Neural cell (in vitro differentiated cells): Measurements from ENCODE around the gene FHIT. TPM values are rescaled to one million over a fixed set of nuclear protein-coding genes. Genes with fewer than 3 reads are reported as not detected.

Source experiments
- H2AFZ ChIP-seq: fragments of 200-600, 300-800 bp; sonication (generic), shearing (Covaris generic); 2 replicates; pipeline ENCODE4 v1.6.0; 2014; ENCODE audit warnings: low read depth, mild to moderate bottlenecking, antibody characterized with exemption, low read length, moderate library complexity
- H3F3A ChIP-seq: fragments of 200-600 bp; shearing (Covaris generic); 2 replicates; pipeline ENCODE4 v1.6.1; 2016; ENCODE audit warnings: mild to moderate bottlenecking, moderate library complexity, mixed read lengths, antibody characterized with exemption, low read length; ENCODE audit not compliant: insufficient read depth, poor library complexity, severe bottlenecking
- H3K27ac ChIP-seq: fragments of 200-600, 300-800 bp; sonication (generic), shearing (Covaris generic); 2 replicates; pipeline ENCODE4 v1.5.1; 2014; ENCODE audit warnings: mild to moderate bottlenecking, low read length, moderate library complexity
- H3K27me3 ChIP-seq: fragments of 300-800, 200-600 bp; sonication (generic), shearing (Covaris generic); 2 replicates; pipeline ENCODE4 v1.6.0; 2014; ENCODE audit warnings: mild to moderate bottlenecking, low read depth, low read length, moderate library complexity; ENCODE audit not compliant: insufficient read depth
- H3K36me3 ChIP-seq: fragments of 300-800, 200-600 bp; sonication (generic), shearing (Covaris generic); 2 replicates; pipeline ENCODE4 v1.5.1; 2014; ENCODE audit warnings: mild to moderate bottlenecking, antibody characterized with exemption, low read length, moderate library complexity; ENCODE audit not compliant: insufficient read depth
- H3K4me2 ChIP-seq: fragments of 300-800, 200-600 bp; sonication (generic), shearing (Covaris generic); 2 replicates; pipeline ENCODE4 v1.6.0; 2014; ENCODE audit warnings: mild to moderate bottlenecking, low read length
- H3K4me3 ChIP-seq: fragments of 300-800, 200-600 bp; sonication (generic), shearing (Covaris generic); 2 replicates; pipeline ENCODE4 v1.5.1; 2014; ENCODE audit warnings: mild to moderate bottlenecking, low read length, moderate library complexity
- H3K79me2 ChIP-seq: fragments of 200-600 bp; shearing (Covaris generic); replicated peaks from 2 replicates; pipeline ENCODE4 v1.6.0; 2014; ENCODE audit warnings: mild to moderate bottlenecking, low read length, moderate library complexity; ENCODE audit not compliant: insufficient read depth
- H3K9ac ChIP-seq: fragments of 300-800, 200-600 bp; sonication (generic), shearing (Covaris generic); 2 replicates; pipeline ENCODE4 v1.6.1; 2016; ENCODE audit warnings: mild to moderate bottlenecking, low read length, mixed read lengths
- H3K9me2 ChIP-seq: fragments of 200-600 bp; shearing (Covaris generic); 2 replicates; pipeline ENCODE4 v1.6.1; 2016; ENCODE audit warnings: mild to moderate bottlenecking, low read length, mixed read lengths; ENCODE audit not compliant: insufficient read depth
- H3K9me3 ChIP-seq: fragments of 200-600, 300-800 bp; sonication (generic), shearing (Covaris generic); 2 replicates; pipeline ENCODE4 v1.6.1; 2016; ENCODE audit warnings: mild to moderate bottlenecking, mixed run types, low read length, moderate library complexity, mixed read lengths
- H4K20me1 ChIP-seq: fragments of 200-600 bp; shearing (Covaris generic); 2 replicates; pipeline ENCODE4 v1.6.1; 2016; ENCODE audit warnings: mild to moderate bottlenecking, mixed run types; ENCODE audit not compliant: insufficient read depth
- CTCF ChIP-seq: fragments of 450-650 bp; IDR thresholded peaks from 2 replicates; pipeline ENCODE4 v1.5.1; 2014; ENCODE audit warnings: antibody characterized with exemption, mild to moderate bottlenecking, moderate library complexity; ENCODE audit not compliant: poor library complexity, severe bottlenecking
- EP300 ChIP-seq: fragments of 450-650 bp; conservative IDR thresholded peaks from 2 replicates; pipeline ENCODE4 v1.6.1; 2014; ENCODE audit warnings: antibody characterized with exemption, mild to moderate bottlenecking, moderate library complexity; ENCODE audit not compliant: poor library complexity, severe bottlenecking
- EZH2 ChIP-seq: fragments of 200-600, 300-800 bp; shearing (Covaris generic), sonication (generic); IDR thresholded peaks from 2 replicates; pipeline ENCODE4 v1.6.1; 2014; ENCODE audit warnings: antibody characterized with exemption, low read length, borderline replicate concordance, mild to moderate bottlenecking; ENCODE audit not compliant: insufficient read depth, poor library complexity, severe bottlenecking
- POLR2AphosphoS5 ChIP-seq: IDR thresholded peaks from 2 replicates; pipeline ENCODE4 v1.6.1; 2012
- RAD21 ChIP-seq: fragments of 450-650 bp; conservative IDR thresholded peaks from 2 replicates; pipeline ENCODE4 v1.6.1; 2014; ENCODE audit warnings: antibody characterized with exemption, mild to moderate bottlenecking, moderate library complexity
- SMC3 ChIP-seq: fragments of 450-650 bp; conservative IDR thresholded peaks from 2 replicates; pipeline ENCODE4 v1.6.1; 2014; ENCODE audit warnings: antibody characterized with exemption, mild to moderate bottlenecking, moderate library complexity; ENCODE audit not compliant: poor library complexity
- TAF1 ChIP-seq: IDR thresholded peaks from 2 replicates; pipeline ENCODE4 v1.6.1; 2012; ENCODE audit warnings: low read depth
- polyA plus RNA-seq: library from polyadenylated mRNA; depleted of rRNA; stranded (reverse); fragments of >200 nt; gene quantifications from 2 replicates; pipeline ENCODE4 v1.2.3, GENCODE V29; 2014
- TF ChIP-seq, protein P1 (sequence below): IDR thresholded peaks from 2 replicates; pipeline ENCODE4 v1.6.1; 2012; ENCODE audit warnings: borderline replicate concordance

Gene FHIT
- polyA plus RNA-seq, 1 donor from 2014 or later = not detected

GRCh38 chr3:60578936-60579335 is 672.3 kb downstream of the FHIT start (continued):
- TF ChIP-seq CTCF = no peak

DNA sequence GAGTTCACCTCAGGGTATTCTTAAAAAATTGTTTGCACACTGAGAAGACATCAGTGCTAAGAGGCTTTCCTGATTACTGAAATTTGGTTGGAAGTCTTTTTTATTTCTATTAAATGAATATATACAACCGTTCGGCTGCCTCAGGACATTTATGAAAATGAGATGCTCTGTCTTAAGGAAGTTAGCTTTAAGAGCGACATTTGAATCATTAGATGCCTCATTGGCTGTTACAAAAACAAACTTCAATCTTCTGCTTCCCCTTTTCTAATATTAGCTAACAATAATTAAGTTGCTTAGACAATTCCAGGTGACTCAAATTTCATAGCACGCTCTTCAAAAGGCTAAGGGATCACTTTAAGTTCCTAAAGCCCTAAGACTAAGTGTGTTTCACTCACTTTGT is 673.7 kb downstream of the FHIT start:
- H3K79me2 ChIP-seq = no peaks in the 10 kb centered on the region
- H3K9me2 ChIP-seq = no peaks in the 10 kb centered on the region
- no peak overlapping the region for H2AFZ ChIP-seq
- H3K27ac ChIP-seq = no peak overlapping the region
- TF ChIP-seq, protein P1, sequence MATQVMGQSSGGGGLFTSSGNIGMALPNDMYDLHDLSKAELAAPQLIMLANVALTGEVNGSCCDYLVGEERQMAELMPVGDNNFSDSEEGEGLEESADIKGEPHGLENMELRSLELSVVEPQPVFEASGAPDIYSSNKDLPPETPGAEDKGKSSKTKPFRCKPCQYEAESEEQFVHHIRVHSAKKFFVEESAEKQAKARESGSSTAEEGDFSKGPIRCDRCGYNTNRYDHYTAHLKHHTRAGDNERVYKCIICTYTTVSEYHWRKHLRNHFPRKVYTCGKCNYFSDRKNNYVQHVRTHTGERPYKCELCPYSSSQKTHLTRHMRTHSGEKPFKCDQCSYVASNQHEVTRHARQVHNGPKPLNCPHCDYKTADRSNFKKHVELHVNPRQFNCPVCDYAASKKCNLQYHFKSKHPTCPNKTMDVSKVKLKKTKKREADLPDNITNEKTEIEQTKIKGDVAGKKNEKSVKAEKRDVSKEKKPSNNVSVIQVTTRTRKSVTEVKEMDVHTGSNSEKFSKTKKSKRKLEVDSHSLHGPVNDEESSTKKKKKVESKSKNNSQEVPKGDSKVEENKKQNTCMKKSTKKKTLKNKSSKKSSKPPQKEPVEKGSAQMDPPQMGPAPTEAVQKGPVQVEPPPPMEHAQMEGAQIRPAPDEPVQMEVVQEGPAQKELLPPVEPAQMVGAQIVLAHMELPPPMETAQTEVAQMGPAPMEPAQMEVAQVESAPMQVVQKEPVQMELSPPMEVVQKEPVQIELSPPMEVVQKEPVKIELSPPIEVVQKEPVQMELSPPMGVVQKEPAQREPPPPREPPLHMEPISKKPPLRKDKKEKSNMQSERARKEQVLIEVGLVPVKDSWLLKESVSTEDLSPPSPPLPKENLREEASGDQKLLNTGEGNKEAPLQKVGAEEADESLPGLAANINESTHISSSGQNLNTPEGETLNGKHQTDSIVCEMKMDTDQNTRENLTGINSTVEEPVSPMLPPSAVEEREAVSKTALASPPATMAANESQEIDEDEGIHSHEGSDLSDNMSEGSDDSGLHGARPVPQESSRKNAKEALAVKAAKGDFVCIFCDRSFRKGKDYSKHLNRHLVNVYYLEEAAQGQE = no peak
- TF ChIP-seq RAD21 = no peak
- TF ChIP-seq EZH2 = no peak
- H3K4me3 ChIP-seq = no peak overlapping the region
- H3K27me3 ChIP-seq = no peaks in the 10 kb centered on the region
- no peak overlapping the region for H3K9ac ChIP-seq
- no peaks in the 10 kb centered on the region for H3K9me3 ChIP-seq
- no peaks in the 10 kb centered on the region for H4K20me1 ChIP-seq
- no peaks in the 10 kb centered on the region for H3K36me3 ChIP-seq
- H3K4me2 ChIP-seq = no peak overlapping the region
- H3F3A ChIP-seq = no peaks in the 10 kb centered on the region

GRCh38 chr3:60575718-60576272 is 675.5 kb downstream of the FHIT start:
- Histone ChIP-seq H3F3A (no peaks in the 10 kb centered on the region), H3K4me3 (no peak overlapping the region), H3K9ac (no peak overlapping the region), H4K20me1 (no peaks in the 10 kb centered on the region), H3K27me3 (no peaks in the 10 kb centered on the region), H3K36me3 (no peaks in the 10 kb centered on the region), H3K9me3 (no peaks in the 10 kb centered on the region), H3K9me2 (no peaks in the 10 kb centered on the region), H2AFZ (no peak overlapping the region), H3K4me2 (no peak overlapping the region), H3K79me2 (no peaks in the 10 kb centered on the region), H3K27ac (no peak overlapping the region)
- no peak for TF ChIP-seq EP300
- TF ChIP-seq SMC3 = no peak
- TF ChIP-seq CTCF = no peak
- no peak for TF ChIP-seq TAF1
- TF ChIP-seq, protein P1 = no peak
- TF ChIP-seq RAD21 = no peak
- no peak for TF ChIP-seq POLR2AphosphoS5
